HG03571 (cell line): ENCODE results near the gene ZC3HAV1.
"Not testable (repeated sequence)": the region's sequence is repeated elsewhere in the genome, so short reads cannot be mapped to it uniquely, and the experiment has no call there.

ENCODE experiments used
- ATAC-seq: cut with Tn5 transposase; IDR thresholded peaks from one replicate; pipeline ENCODE4 v1.9.1; 2021; ENCODE audit not compliant: unreplicated experiment

Gene ZC3HAV1

DNA sequence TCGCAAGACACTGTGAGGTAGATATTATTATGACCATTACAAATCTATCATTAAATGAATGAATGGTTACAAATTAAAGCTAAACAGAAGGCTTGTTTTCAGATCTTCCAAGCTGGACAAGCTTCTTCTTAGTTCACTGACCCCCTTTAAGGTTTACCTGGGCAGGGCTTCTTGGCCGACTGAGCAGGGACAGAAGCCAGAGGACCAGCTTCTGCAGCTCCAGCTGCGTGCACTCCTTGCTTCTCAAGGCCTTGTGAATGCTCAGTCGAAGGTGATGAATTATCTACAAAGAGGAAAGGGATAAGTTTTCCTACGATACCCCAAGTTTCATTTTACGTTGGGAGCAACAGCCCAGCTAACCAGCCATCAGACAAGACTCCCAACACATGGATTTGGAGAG is 83.0 kb downstream of the ZC3HAV1 start:
- no peak for ATAC-seq

DNA sequence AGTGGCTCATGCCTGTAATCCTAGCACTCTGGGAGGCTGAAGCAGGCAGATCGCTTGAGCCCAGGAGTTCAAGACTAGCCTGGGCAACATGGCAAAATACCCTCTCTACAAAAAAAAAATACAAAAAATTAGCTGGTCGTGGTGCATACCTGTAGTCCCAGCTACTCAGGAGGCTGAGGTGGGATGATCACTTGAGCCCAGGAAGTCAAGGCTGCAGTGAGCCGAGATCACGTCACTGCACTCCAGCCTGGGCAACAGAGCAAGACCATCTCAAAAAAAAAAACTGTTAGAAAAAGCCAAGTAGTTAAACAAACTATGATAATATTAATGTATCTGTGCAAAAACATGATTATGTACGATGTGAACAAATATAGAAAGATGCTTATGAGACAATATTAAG is 83.7 kb downstream of the ZC3HAV1 start:
- not testable (repeated sequence) for ATAC-seq

DNA sequence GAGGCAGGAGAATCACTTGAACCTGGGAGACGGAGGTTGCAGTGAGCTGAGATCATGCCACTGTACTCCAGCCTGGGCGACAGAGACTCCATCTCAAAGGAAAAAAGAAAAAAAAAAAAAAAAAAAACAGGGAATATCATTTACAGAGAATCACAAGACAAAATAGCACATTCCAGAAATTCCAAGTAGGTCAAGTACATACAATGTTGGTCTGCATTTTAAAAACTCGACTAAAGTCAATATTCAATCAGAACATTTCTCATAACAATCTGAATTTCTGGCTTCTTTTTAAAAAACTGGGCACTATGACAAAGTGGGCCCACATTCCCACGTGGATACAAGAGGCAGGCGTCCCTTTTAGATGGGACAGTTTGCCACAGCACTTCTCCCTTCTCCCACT is 86.4 kb downstream of the ZC3HAV1 start:
- ATAC-seq = no peak

DNA sequence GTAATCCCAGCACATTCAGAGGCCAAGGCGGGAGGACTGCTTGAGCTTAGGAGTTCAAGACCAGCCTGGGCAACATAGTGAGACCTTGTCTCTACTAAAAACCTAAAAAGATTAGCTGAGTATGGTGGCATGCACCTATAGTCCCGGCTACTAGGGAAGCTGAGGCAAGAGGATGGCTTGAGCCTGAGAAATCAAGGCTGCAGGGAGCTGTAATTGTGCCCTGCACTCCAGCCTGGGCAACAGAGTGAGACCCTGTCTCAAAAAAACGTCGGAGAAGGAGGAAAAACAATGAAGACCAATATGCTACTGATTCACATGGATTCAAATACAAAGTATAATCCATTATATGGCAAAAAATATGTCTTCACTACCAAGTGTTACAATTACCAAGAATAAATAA is 87.2 kb downstream of the ZC3HAV1 start:
- no peak for ATAC-seq

DNA sequence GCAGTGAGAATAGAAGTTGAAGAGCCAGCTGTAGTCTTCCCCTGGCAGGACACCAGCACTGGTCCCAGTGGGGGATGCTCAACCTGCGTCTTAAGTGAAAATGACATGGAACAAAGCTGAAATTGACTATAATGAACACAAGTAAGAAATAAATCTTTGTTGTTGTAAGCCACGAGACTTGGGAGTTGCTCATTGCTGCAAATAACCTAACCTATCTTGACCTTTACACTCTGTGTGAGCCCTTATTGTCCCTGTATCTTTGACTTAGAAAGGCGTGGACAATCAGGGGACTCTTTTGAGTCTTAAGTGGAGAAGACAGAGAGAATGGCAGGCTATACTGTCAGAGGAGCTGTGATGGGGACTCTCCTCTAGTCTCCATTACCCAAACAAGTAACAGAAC is 90.6 kb downstream of the ZC3HAV1 start:
- no peak for ATAC-seq

DNA sequence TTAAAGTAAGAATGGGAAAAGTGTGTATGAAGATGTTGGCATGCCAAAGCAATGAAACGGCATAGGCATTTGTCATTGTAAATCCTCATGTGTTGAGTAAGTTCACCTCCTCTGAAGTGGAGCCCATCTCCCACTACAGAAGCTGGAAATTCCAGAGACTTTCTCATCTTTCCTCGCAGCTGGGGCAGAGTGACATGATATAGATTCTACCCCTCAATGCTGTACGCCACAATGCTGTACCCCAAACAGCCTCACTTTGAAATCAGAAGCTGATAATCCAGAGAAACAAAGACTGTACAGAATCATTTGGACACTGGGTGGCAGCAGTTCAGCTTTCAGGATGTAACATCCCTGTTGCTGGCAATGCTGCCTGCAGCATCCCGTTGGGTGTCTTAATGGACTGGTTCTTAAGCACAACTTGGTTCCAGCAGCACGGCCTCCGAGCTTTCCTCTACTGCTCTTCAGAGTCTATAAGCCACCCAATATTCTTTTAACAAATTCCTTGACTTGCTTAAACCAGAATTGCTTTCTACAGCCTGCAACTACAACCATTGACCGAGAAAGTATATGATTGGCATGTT is 92.5 kb downstream of the ZC3HAV1 start:
- ATAC-seq = peak; percentile 93

DNA sequence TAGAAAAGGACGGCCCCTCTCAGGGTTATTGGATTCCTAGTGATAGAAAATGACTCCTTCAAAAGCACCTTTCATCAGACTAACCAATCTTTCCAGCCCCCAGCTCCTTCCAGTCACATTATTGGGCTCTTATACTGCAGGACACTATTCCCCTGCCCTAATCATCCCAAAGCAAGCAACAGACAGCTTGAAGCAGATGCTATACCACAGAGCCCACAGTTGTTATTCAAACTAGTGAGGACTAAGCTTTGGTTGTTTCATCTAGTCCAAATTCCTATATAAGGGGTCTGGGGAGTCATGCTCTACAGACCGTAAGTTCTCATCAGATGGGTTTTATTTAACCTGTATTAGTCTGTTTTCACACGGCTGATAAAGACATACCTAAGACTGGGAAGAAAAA is 98.1 kb downstream of the ZC3HAV1 start:
- no peak for ATAC-seq

DNA sequence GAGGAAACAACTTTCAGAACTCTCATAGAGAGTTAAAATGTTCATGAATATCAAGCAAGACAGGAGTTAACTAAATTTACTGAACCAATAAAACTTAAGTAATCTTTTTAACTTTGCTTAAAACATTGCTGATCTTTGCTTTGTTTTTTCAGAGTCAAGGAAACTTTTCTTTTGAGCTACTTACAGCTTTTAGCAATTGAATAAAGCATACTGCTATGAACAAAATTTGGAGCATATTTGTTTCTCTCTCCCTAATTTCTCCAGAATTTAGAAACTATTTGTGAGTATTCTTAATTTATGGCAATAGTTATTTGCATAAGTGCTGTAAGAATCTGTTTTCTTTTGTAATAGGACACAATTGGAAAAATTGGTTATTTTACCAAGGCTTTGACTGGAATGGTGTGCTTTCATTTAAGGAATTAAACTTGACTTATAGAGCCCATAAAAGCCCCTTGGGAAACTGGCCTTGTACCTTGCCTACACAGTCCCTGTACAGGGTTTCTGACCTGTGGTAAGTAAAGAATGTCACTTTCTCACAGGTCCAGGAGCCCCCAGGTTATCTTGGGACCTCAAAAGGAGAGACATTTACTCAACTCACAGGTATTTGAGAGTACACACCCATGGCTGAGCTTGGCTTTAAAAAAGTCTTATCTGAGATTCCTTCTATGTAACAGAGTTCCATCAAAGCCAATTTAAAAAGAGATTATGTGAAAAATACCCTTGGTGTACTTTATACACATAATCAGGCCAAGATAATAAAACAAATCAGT is 105.0 kb downstream of the ZC3HAV1 start:
- no peak for ATAC-seq

DNA sequence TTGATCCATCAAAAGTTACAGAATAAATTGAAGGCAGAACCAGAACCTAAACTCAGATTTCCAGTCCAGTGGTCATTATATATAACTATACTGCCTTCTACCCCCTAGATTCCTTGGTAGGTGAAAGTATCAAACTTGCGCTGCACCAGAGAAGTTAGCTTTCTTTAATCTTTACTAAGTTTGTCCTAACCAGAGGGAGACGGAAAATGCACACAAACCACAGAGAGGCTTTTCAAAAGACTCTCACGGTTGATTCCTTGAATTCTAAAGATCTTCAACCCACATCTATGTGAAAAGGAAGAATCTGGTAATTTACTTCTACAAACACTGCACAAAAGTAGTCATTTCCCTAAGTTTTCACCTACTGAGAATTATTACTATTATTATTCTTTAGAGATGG is 110.1 kb downstream of the ZC3HAV1 start:
- no peak for ATAC-seq
